ENCODE data around the gene ANO7.

The ANO7 gene

GRCh38 chr2:241211276-241211675 is 22.8 kb downstream of the ANO7 start:
- no peak for DNase-seq (ENCODE audit: low read depth, low spot score)
- in situ Hi-C loops (cut with HindIII; ENCODE audit: low sequenced_read_pairs): no loop called here
- TF ChIP-seq CTCF (IDR thresholded peaks at IDR 0.05; ENCODE audit: low read depth, low read length): no peak
- no peak overlapping the region for H3K4me3 ChIP-seq (ENCODE audit: low read depth, low read length)

GRCh38 chr2:241213041-241213440 is 24.6 kb downstream of the ANO7 start:
- in situ Hi-C loops (cut with HindIII; ENCODE audit: low sequenced_read_pairs): no loop called here
- no peak for DNase-seq (ENCODE audit: low read depth, low spot score)
- no peak overlapping the region for H3K4me3 ChIP-seq (ENCODE audit: low read depth, low read length)
- TF ChIP-seq CTCF (IDR thresholded peaks at IDR 0.05; ENCODE audit: low read depth, low read length): no peak

- no peak for TF ChIP-seq CTCF (IDR thresholded peaks at IDR 0.05; ENCODE audit: low read depth, low read length)
- in situ Hi-C loops (cut with HindIII; ENCODE audit: low sequenced_read_pairs): no loop called here
- H3K4me3 ChIP-seq (ENCODE audit: low read depth, low read length): no peak overlapping the region
- DNase-seq (ENCODE audit: low read depth, low spot score): no peak
Measured at GRCh38 chr2:241213567-241213966, 25.1 kb downstream of the ANO7 start.

GRCh38 chr2:241214209-241214608 is 25.7 kb downstream of the ANO7 start:
- DNase-seq (ENCODE audit: low read depth, low spot score): no peak
- TF ChIP-seq CTCF (IDR thresholded peaks at IDR 0.05; ENCODE audit: low read depth, low read length): no peak

GRCh38 chr2:241214766-241215165 is 26.3 kb downstream of the ANO7 start:
- no peak for DNase-seq (ENCODE audit: low read depth, low spot score)
- in situ Hi-C loops (cut with HindIII; ENCODE audit: low sequenced_read_pairs): no loop called here
- H3K4me3 ChIP-seq (ENCODE audit: low read depth, low read length): no peak overlapping the region

More at GRCh38 chr2:241214209-241214608, 25.7 kb downstream of the ANO7 start:
- H3K4me3 ChIP-seq (ENCODE audit: low read depth, low read length): no peak overlapping the region
- in situ Hi-C loops (cut with HindIII; ENCODE audit: low sequenced_read_pairs): no loop called here

GRCh38 chr2:241215421-241215820 is 26.9 kb downstream of the ANO7 start:
- in situ Hi-C loops (cut with HindIII; ENCODE audit: low sequenced_read_pairs): no loop called here
- no peak for TF ChIP-seq CTCF (IDR thresholded peaks at IDR 0.05; ENCODE audit: low read depth, low read length)
- no peak overlapping the region for H3K4me3 ChIP-seq (ENCODE audit: low read depth, low read length)
- DNase-seq (ENCODE audit: low read depth, low spot score): no peak

More at GRCh38 chr2:241214766-241215165, 26.3 kb downstream of the ANO7 start:
- no peak for TF ChIP-seq CTCF (IDR thresholded peaks at IDR 0.05; ENCODE audit: low read depth, low read length)

All from astrocyte of the spinal cord (primary cell).